ENCODE data around the gene LLCFC1. TPM values are rescaled to one million over a fixed set of nuclear protein-coding genes. Genes with fewer than 3 reads are reported as not detected.

The LLCFC1 gene
- total and polyA plus RNA-seq, 10 donors, result 0.18 TPM; not detected in 9

DNA sequence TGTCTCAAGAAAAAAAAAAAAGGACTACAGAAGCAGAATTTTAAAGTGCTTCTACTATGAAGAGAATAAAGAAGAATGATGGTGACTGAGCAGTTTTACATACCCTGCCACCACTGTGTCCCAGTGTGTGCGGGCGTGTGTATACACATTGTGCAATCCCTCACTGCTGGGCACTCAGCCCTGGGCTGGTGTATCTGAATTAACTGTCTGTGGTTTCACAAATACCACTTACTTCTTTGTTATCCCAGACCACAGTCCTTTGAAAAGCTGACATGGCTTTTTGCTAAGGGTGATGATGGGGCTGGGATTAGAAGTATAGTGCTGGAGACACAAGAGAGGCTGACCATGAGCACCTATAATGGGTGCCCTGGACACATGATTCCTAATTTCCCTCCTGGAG, 32.6 kb upstream of the LLCFC1 start:
- Histone ChIP-seq H3K36me3 (no peaks in the 10 kb centered on the region), H3K27ac (no peak overlapping the region), H3K9me3 (peaks cover 0 to 23% (median 15%) of the 10 kb centered on the region in 8 donors), H3K4me1 (peaks cover 0 to 18% (median 0%) of the 10 kb centered on the region in 6 donors), H3K4me3 (no peak overlapping the region), H3K27me3 (replicated peaks in 1 of 7) (peaks cover 0 to 10% (median 0%) of the 10 kb centered on the region in 7 donors)
- intact Hi-C loops (cut with DNase I; ENCODE audit: low total_unique reads), result loop anchor here (10.0 kb wide), 1 partner anchor 78 kb away; no protein-coding TSS in a partner anchor
- 63 to 97% (median 90%) methylated on average over 2 of the region's 2 CpGs for WGBS, 5 donors
- no peak for DNase-seq
- TF ChIP-seq POLR2A (IDR thresholded peaks at IDR 0.05) (no peak), POLR2AphosphoS5 (IDR thresholded peaks at IDR 0.05) (no peak)
- TF ChIP-seq, protein P1, sequence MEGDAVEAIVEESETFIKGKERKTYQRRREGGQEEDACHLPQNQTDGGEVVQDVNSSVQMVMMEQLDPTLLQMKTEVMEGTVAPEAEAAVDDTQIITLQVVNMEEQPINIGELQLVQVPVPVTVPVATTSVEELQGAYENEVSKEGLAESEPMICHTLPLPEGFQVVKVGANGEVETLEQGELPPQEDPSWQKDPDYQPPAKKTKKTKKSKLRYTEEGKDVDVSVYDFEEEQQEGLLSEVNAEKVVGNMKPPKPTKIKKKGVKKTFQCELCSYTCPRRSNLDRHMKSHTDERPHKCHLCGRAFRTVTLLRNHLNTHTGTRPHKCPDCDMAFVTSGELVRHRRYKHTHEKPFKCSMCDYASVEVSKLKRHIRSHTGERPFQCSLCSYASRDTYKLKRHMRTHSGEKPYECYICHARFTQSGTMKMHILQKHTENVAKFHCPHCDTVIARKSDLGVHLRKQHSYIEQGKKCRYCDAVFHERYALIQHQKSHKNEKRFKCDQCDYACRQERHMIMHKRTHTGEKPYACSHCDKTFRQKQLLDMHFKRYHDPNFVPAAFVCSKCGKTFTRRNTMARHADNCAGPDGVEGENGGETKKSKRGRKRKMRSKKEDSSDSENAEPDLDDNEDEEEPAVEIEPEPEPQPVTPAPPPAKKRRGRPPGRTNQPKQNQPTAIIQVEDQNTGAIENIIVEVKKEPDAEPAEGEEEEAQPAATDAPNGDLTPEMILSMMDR (IDR thresholded peaks at IDR 0.05 in 8 of 11, conservative IDR thresholded peaks at IDR 0.05 in 3 of 11), result no peak

DNA sequence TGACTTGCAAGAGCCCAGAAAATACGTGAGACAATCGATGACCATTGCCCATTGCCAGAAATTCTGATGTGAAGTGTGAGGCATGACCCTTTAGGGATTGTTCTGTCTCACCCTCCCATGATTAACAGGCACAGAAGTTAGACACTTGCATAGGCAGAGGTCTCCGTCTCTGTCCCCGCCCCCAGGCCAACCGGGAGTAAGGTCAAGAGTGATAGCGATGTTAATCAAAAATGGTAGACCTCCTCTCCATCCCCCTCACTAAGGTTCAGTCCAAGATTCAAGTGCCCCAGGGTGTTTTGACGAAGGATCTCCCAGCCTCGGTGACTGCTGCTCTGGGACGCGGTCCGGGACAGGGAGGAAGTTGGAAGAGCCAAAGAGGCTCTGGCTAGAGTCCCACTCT, 31.0 kb upstream of the LLCFC1 start:
- no peak for DNase-seq
- peaks cover 0 to 10% (median 0%) of the 10 kb centered on the region in 7 donors for H3K27me3 ChIP-seq (replicated peaks in 1 of 7)
- no peak overlapping the region for H3K4me3 ChIP-seq
- no peaks in the 10 kb centered on the region for H3K36me3 ChIP-seq
- WGBS, 5 donors, result 84 to 91% (median 89%) methylated on average over 11 of the region's 11 CpGs
- peaks cover 0 to 20% (median 15%) of the 10 kb centered on the region in 8 donors for H3K9me3 ChIP-seq
- no peak for TF ChIP-seq POLR2A (IDR thresholded peaks at IDR 0.05)
- TF ChIP-seq, protein P1 (IDR thresholded peaks at IDR 0.05 in 8 of 11, conservative IDR thresholded peaks at IDR 0.05 in 3 of 11), result no peak
- TF ChIP-seq POLR2AphosphoS5 (IDR thresholded peaks at IDR 0.05), result no peak
- H3K4me1 ChIP-seq, result peaks cover 0 to 18% (median 0%) of the 10 kb centered on the region in 6 donors
- intact Hi-C loops (cut with DNase I; ENCODE audit: low total_unique reads), result loop anchor here (10.0 kb wide), 1 partner anchor 77 kb away; no protein-coding TSS in a partner anchor
- H3K27ac ChIP-seq, result no peak overlapping the region

DNA sequence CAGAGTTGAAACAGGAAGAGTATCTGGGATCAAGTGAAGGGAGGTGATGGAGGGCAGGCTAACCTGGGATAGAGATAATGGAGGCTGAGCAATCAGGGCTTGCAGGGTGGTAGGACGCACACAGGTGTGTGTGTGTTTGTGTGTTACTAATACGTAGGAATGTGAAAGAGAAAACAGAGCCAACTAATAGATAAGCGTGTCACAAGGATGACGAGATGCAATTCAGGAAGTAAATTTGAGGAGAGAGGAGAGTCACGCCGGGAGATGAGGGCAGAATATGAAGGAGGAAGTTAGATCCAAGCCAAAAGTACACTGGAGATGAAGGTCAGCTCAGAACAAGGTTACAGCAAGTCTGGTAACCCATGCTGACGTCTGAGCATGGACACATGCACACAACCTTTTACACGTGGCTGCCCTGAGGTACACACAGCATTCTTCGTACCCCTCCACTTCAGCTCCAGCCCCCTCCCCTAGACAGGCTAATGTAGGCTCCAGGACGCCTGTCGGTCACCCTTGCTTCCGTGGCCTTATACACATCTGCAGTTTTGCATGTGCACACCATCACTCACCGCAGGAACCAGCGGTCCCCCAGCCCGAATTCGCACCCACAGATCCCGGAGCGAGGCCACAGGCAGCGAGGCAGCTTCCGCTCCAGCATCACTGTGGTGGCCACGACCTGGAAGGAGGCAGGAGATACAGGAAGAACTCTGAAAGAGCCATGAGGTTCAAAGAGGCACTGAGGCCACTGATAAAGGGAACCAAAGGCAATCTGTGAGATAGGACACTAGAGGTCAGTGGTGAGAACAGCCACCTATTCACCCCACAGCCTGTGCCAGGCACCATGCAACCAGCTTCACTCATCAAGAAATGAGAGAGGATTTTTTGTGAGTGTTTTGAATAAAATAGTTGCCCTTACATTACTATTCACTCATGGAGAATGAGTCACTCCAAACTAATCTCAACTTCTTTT, 30.1 kb upstream of the LLCFC1 start:
- DNase-seq, result no peak
- intact Hi-C loops (cut with DNase I; ENCODE audit: low total_unique reads), result loop anchor here (10.0 kb wide), 1 partner anchor 76 kb away; no protein-coding TSS in a partner anchor
- WGBS, 5 donors, result 57 to 62% (median 60%) methylated on average over 21 of the region's 21 CpGs

More for the DNA sequence above, 30.1 kb upstream of the LLCFC1 start:
- TF ChIP-seq, protein P1 (IDR thresholded peaks at IDR 0.05 in 8 of 11, conservative IDR thresholded peaks at IDR 0.05 in 3 of 11), result peak in 6 of 11 experiments; percentile 19 to 60 (median 41)
- no peak for TF ChIP-seq POLR2A (IDR thresholded peaks at IDR 0.05)
- Histone ChIP-seq H3K27ac (peak overlapping the region in 1 of 8 donors; percentile 46), H3K4me1 (peaks cover 0 to 18% (median 0%) of the 10 kb centered on the region in 6 donors), H3K4me3 (no peak overlapping the region), H3K36me3 (no peaks in the 10 kb centered on the region), H3K27me3 (replicated peaks in 1 of 7) (peaks cover 0 to 10% (median 0%) of the 10 kb centered on the region in 7 donors), H3K9me3 (peaks cover 0 to 11% (median 10%) of the 10 kb centered on the region in 8 donors)
